ENCODE measurements around the gene CAGE1.

CAGE1 gene

DNA sequence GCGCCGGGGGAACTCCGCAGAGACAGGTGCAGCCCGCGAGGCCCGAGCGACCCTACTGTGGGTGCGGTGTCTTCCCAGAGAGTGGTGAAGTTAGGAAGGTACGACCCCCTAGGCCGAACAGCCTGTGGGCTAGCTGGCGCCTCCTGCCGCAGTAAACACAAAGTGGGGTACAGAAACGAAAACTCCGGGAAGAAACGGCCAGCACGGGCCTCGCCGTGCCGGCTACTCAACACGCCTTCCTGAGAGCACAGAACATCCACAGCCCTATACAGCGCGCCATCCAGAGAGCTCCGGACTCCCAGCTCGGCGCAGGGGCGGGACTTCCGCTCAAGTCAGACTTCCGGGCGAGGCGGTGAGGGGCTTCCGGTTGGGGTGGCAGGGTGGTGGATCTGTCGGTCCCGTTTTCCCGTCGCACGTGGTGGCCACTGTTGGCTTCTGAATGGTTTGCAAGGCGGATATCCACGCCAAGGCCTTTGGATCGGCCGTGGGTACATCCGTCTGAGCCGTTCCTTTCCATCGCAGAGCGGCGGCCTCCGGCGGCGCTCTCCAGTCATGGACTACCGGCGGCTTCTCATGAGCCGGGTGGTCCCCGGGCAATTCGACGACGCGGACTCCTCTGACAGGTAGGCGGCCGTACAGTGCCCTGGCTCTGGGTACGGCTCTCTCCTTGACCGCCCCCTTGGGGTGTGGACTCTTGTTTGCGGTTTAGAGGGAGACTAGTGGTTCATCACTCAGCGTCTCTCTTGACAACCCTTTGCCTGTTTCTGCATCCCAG, at the start of gene CAGE1, which contains the start of gene RIOK1:
CAGE1 (minus strand) TSS at position 292 of the 775 bp plus-strand sequence. CDS start 2,569 bp downstream, outside the sequence.
RIOK1 (plus strand) TSS at position 358 of the 775 bp plus-strand sequence; CDS start at position 553, 195 bp downstream.
- DNase-seq, result peak; percentile 92

DNA sequence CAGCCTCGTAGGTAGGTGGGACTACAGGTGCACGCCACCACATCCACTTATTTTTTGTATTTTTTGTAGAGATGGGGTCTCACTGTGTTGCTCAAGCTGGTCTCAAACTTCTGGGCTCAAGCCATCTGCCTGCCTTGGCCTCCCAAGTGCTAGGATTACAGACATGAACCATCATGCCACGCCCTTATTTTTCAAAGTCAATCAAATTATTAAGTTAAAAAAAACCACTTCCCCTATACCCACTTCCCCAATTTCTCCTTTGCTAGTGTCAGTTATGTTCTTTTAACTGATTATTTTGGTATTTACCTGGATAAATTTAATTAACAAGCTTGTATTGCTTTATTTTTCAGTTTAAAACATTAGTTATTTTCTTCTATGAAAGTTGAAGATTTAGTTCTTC, 49.7 kb upstream of the CAGE1 start:
- no peak for DNase-seq

DNA sequence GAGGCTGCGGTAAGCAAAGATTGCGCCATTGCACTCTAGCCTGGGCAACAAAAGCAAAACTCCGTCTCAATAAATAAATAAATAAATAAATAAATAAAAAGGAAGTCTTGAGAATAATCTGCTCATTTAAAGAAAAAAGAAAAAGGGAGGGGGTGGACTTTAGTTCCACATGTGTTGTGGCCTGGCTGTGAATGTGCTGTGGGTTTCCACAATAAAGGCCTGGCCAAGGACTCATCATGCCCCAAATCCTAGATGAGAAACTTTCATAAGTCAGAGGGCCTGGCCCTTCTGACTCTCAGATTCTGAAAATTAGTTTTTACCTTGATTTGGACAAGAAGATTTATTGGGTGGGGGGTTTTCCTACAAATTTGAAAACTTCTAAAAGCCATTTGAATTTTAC, 48.5 kb upstream of the CAGE1 start:
- DNase-seq, result no peak

DNA sequence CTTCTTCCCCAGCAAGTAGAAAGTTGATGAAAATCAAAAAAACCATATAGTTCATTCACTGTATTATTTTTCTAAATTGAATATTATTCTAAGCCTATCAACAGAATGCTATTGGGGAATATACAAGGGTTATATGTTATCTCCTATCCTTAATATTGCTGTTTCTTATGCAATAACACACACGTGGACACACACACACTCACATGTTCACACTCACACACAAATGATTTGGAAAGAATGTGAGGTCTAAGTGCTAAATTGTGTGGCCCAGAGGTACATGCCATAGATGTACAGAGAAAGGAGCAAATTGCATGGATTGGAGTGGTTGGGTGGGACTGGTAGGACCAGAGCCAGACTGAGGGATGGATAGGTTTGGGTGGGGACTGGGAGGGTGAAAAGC, 45.1 kb upstream of the CAGE1 start:
- DNase-seq, result no peak

DNA sequence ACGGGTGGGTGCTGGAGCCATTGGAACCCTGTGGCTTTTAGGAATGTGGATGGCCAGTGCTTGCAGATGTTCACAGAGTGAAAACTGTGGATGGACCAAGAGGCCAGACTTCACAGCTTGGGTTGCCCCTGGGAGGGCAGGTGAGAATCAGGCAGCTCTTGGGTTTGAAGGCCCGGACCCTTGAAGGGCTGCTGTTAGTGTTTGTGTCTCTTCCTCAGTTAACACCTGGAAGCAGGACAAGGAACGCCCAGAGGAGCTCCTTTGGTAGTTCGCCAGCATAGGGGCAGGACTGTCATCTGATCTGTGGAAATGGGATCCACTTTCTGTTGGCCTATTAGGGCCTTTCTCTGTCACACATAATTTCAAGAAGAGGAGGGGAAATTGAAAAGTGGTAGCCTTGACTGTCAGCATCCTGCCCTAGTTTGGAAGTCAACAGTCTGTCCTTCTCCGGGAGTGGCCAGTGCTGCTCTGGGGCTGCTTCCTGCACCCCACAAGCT, 43.6 kb upstream of the CAGE1 start:
- no peak for DNase-seq

DNA sequence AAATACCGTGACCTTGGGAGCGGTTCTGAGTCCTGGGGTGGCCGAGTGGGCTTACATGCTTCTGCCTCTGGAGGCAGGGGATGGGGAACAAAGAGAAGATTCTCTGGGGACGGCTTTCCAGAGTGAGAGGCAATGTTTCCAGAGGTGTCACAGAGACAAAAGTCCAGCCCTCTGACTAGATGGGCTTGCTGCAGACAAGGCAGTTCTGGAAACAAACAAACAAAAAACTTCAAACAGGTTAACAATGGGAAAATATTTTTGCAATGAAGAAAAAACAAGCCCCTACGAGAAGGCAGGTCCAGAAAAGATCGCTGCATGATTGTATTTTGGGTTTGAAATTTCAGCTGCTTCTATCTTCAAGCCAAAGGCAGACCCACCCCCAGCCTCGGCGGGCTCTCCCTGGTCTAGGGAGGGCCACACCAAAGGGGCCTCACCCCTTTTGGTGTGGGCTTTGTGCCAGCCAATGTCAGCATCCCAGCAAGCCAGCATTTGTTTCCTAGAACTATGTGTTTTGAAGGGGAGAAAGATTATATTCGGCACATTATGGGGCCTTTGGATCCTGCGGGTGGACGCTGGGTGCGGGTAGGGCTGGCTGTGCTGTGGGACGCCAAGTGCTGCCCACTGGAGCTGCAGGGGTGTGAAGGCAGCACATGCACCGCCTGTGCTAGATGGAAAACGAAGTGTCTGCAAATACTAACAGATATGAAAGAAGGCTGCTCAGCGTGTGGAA, 43.0 kb upstream of the CAGE1 start:
- no peak for DNase-seq

DNA sequence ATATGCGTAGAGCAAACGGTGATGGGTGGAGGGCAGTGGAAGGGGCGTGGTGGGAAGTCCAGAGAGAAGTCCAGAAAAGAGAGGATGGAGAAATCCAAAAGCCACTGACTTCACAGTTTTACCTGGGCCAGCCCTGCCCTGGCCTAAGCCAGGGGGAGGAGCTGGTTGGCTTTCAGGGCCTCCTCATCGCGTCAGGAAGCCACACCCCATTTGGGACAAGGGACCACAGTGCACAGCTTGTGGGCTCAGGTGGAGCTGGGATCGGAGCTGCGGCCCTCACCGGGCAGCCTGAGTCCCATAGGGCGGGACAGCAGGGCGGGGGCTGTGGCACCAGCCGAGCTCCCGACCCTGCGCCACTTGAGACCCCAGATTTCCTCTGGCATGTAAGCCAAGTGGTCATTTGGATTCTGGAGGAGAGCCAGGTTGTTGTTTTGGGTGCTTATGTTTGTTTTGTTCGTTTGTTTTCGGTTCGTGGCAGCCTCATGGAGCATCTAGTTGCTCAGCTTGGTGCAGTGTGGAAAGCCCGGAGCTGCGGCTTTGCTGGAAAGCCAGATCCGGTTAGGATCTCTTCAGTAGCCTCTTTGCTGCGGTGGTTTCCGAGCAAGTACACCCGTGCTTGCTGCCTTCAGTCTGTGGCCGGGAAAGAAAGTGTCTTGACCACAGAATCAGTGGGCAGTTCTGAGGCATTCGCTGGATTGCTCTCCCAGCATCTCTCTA, 42.3 kb upstream of the CAGE1 start:
- DNase-seq, result no peak

DNA sequence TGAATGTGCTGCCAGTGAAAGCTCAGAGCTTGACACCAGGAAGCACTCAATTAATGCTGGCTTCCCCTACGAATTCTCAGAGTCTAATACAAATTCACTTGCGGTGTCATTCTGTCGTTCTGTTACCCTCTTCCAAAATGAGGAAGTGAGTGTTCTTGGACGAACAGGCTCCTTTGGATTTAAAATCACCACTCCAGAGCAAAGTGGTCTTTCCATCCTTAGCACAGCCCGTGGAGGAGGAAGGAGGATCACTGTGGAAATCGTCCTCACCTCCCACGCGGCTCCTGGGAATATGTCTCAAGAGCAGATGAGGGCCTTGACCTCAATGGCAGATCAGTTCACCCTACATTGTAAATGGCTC, 41.8 kb upstream of the CAGE1 start:
- DNase-seq, result no peak

DNA sequence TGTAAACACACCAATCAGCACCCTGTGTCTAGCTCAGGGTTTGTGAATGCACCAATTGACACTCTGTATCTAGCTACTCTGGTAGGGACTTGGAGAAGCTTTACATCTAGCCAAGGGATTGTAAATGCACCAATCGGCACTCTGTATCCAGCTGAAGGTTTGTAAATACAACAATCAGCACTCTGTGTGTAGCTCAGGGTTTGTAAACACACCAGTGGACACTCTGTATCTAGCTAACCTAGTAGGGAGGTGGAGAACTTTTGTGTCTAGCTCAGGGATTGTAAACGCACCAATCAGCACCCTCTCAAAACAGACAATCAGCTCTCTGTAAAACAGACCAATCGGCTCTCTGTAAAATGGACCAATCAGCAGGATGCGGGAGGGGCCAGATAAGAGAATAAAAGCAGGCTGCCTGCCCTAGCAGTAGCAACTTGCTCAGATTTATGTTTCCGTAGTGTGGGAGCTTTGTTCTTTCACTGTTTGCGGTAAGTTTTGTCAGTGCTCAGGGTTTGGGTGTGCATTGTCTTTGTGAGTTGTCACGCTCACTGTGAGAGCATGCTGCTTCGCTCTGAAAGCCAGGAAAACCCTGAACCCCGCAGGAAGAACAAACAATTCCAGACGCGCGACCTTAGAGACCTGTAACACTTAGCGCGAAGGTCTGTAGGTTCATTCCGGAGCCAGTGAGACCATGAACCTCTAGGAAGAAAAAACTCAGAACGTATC, 37.1 kb upstream of the CAGE1 start:
- DNase-seq, result no peak

DNA sequence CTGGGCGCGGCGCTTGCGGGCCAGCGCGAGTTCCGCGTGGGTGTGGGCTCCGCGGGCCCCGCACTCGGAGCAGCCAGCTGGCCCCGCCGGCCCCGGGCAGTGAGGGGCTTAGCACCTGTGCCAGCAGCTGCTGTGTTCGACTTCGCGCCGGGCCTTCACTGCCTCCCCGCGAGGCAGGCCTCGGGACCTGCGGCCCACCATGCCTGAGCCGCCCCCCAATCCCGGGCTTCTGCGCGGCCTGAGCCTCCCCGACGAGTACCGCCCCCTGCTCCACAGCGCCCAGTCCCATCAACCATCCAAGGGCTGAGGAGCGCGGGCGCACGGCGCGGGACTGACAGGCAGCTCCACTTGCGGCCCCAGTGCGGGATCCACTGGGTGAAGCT, 36.3 kb upstream of the CAGE1 start:
- no peak for DNase-seq

DNA sequence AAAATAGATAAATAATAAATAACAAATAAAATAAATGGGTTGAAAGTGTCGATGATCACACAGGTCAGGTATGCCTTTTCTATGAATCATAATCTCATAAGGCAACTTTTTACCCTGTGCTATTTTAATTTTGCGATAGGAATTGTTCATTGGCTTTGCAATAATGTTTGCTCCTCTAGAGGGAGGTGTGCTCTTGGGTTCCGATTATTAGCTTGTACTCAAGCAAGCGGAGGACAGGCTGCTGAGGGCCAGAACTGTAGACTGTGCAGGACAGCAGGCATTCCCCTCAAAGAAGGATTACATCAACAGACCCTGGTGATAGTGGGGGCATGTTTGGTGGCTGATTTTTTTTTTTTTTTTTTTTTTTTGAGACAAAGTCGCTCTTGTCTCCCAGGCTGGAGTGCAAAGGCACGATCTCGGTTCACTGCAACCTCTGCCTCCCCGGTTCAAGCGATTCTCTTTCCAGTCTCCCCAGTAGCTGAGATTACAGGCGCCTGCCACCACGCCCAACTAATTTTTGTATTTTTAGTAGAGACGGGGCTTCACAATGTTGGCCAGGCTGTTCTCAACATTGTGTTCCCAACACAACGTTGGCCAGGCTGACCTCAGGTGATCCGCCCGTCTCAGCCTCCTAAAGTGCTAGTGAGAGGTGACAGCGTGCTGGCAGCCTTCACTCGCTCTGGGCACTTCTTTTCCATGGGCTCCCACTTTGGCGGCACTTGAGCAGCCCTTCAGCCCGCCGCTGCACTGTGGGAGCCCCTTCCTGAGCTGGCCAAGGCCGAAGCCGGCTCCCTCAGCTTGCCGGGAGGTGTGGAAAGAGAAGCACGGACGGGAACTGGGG, 35.6 kb upstream of the CAGE1 start:
- DNase-seq, result no peak

DNA sequence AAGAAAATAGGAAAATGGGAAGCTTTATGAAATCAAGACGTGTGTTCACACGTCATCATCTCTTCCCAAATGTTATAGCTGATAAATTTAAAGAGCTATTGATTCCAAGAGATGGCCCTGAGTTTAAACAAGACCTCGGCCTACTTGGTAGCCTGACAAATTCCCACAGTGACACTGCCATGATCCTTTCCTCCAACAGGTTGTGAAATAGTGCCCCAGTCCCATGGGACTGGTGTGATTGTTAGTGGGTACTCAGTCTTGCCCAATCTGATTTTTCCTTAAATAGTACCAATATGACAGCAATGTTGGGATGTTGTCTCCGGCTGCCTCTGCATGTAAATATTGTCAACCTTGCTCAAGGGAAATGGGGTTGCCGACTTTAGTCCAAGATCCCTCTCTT, 34.5 kb upstream of the CAGE1 start:
- DNase-seq, result no peak

DNA sequence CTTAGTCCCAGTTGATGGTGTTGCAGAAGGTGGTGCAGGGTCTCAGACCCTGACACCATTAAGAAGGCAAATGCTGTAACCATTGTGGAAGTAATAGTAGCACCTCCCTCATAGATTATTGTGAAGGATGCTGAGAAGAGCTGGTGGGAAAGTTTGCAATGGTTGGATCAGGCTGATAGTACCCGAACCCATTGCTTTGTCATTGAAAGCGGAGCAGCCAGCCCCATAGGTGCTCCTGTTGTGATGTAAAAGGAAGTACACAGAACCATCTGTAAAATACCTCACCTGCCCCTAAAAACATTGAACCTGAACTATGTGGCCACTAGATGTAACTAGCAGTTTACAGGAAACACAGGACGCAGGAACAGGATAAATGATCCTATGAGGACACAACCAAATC, 31.5 kb upstream of the CAGE1 start:
- no peak for DNase-seq

DNA sequence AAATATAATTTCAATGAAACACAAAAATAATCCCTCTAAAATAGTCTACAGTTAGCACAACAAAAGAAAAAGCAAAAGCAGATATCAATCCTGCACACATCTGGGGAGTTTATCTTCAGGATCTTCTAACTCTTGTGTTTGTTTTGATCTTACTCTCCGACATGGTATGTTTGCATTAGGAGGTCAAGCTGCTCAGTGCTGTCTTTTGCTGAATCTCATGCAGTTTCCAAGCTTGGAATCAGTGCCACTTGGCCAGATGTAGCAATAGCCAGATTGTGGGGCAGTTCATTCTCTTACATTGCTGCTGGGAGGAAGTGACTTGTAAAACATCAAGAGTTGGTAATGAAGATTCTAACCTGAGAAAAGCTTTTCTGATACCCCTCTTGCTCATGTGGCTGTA, 29.5 kb upstream of the CAGE1 start:
- DNase-seq, result no peak

DNA sequence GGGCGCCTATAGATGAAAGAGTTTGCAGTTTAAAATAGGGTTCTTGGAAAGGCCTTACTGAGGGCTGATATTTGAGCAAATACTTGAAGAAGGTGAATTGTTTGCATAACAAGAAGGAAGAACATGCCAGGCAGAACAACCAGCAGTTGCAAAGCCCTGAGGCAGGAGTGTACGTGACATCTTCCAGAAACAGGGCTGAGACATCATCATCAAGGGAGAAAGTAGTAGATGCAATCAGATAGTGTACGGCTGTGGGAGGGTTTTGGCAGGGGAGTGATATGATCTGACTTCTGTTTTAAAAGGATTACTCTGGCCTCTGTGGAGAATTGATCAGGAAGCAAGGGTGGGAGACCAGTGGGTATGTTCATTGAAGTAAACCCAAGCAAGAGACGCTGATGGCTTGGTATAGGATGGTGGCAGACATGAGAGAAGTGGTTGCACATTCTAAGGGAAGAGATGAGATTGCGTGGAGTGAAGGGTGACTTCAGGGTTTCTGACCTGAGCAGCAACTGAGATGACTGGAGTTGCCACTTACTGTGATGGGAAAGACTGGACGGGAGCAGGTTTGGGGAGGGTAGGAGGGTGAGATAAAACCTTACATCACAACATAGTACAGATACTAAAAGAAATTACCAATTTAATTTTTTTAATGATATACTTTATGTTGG, 28.8 kb upstream of the CAGE1 start:
- no peak for DNase-seq

DNA sequence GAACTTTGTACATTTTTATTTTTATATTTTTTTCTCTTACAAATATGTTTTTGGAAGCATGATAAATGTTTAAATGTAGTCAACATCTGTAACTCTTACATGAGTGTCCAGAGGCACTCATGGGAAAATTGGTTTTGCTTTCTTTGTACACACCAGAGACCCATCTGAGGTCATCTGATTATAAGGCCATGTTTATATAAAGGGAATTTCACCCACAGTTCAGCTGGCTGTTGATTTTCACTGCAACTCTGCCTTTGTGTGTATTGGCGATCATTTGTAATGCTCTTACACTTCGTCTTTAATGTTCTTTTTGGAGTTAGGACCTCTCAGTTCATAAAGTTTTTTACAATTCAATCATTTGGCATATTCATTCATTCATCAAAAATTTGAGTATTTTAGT, 28.1 kb upstream of the CAGE1 start:
- no peak for DNase-seq

DNA sequence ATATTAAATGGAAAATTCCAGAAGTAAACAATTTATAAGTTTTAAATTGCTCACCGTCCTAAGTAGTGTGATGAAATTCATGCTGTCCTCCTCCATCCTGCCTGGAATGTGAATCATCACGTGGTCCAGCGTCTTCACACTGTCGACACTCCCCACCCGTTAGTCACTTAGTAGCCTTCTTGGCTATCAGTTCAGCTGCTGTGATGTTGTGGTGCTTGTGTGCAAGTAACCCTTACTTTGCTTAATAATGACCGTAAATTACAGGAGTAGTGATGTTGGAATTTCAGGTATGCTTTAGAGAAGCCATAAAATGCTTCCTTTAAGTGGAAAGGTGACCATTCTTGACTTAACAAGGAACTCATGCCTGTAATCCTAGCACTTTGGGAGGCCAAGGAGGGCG, 25.3 kb upstream of the CAGE1 start:
- DNase-seq, result no peak

DNA sequence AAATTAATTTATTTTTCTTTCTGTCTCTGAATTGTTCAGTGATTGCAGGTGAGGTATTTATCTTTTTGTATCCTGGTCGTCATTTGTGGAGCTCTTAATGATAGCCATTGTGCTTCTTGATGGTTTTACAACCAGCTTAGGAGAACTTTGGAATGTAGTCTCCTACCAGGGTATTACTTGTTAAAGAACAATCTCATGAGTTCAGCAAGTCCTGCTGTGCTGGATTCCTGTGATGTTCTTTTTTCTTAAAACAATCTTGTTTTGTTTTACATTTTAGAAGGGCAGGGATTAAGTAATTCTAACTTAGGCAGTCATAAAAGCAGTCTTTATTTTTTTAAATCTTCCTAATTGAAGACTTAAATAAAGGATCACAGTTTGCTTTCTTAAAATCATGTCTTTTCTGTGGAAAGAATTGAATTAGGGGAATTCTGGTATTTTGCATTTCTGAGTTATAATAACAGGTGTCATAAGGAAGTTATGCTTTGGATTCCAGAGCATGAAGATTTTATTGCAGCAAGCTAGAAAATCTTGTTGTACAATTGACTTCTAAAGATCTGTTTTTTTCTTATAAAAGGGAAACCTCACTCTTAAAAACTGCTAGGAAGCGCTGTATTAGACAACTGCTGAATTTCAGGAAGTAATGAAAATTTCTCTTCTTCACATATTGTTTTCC, 23.7 kb upstream of the CAGE1 start:
- DNase-seq, result no peak

DNA sequence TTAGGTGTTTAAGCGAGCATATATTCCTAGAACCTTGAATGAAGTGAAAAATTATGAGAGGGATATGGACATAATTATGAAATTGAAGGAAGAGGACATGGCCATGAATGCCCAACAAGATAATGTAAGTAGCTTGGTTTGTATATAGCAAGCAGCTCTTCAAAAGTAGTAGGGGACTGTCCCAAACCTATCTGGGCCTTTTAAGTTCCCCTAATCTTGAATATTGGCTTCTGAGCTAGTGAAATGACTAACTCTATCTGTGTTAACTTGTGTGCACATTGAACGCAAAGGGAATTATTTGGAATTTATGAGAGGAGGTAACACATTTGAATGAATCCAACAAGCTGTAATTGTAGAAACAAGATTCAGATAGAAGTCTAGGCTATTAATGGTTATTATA, 21.8 kb upstream of the CAGE1 start:
- DNase-seq, result no peak

DNA sequence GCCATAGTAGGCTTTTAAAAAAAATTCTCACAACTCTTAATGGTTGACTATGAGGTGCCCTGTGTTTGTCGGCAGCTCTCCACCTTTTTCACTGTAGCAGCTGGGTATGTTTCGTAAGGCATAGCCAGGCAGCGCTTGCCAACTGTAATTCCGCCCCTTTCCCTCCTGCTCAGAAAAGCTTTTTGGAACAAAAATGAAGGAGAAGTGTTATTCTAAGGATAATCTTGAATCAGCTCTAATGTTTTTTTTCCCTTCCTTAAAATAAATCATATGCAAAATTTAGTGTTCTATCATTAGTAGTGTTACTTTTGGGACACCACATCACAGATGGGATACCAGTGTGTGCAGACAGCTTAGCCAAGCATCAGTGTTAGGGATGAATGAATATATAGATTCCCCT, 21.3 kb upstream of the CAGE1 start:
- DNase-seq, result no peak

DNA sequence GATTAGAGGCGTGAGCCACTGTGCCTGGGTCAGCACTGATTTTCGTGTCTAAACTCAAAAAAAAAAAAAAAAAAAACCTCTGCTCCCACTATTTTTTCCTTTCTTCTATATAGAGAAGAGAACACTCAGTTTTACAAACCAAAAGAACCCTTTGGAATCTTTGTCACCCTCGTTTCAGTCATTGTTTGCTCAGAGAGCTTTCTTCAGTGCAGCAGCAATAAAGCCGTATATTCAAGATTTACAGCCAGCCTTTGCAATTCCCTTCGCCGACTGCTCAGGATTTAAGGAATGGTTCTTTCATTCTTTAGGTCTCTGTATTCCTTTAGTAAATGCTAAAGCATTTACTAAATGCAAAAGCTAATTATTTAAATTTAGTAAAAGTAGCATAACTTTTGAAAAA, 20.2 kb upstream of the CAGE1 start:
- no peak for DNase-seq
